ENCODE results near the gene ATP5F1E.

- TF ChIP-seq POLR2A (IDR thresholded peaks at IDR 0.05; ENCODE audit: low read depth, low read length) = no peak
- TF ChIP-seq TAF1 (IDR thresholded peaks at IDR 0.05; ENCODE audit: low read depth, low read length) = no peak
- no peak for TF ChIP-seq SPI1 (IDR thresholded peaks at IDR 0.05; ENCODE audit: low read depth, low read length)
- no peak for TF ChIP-seq POU2F2 (IDR thresholded peaks at IDR 0.05; ENCODE audit: low read depth, low read length)
- TF ChIP-seq POLR2AphosphoS5 (IDR thresholded peaks at IDR 0.05; ENCODE audit: low read depth, low read length) = no peak
Observed at GRCh38 chr20:59044295-59044694, 12.2 kb upstream of the ATP5F1E start.

Data from GM12891 (cell line).